Colonic mucosa (tissue), 4 donors: ENCODE data around the gene TTC7B. TPM values are rescaled to one million over a fixed set of nuclear protein-coding genes. Genes with fewer than 3 reads are reported as not detected.

ENCODE experiments used
- DNase-seq: peaks from one replicate; pipeline ENCODE4 v3.0.0-alpha.2; 2020
- H3K27ac ChIP-seq: fragments of 200-600 bp; one replicate; pipeline ENCODE4 v1.8.0; 2021
- H3K27me3 ChIP-seq: fragments of 200-600 bp; one replicate; pipeline ENCODE4 v1.8.0; 2021
- H3K36me3 ChIP-seq: fragments of 200-600 bp; one replicate; pipeline ENCODE4 v1.8.0; 2021
- H3K4me1 ChIP-seq: fragments of 200-600 bp; one replicate; pipeline ENCODE4 v1.8.0; 2021; ENCODE audit warnings: mild to moderate bottlenecking
- H3K4me3 ChIP-seq: fragments of 200-600 bp; one replicate; pipeline ENCODE4 v1.8.0; 2021
- H3K9ac ChIP-seq, 2 donors: one replicate each; pipeline ENCODE4 v1.7.0; 2013; ENCODE audit warnings: control low read depth in 2 of 2, low read depth in 2 of 2, low read length in 2 of 2
- H3K9me3 ChIP-seq: fragments of 200-600 bp; one replicate; pipeline ENCODE4 v1.8.0; 2021
- intact Hi-C: fragments of 100-400 bp; cut with DNase I; formaldehyde crosslinking; loops from one replicate; pipeline ENCODE4 v1.14.1; 2022
- total RNA-seq, 2 donors: library from RNA; stranded (reverse); fragmentation: NEBNext Ultra II Directional in 1 of 2; extraction: Animal tissue kit (Norgen Biotek cat#: 25700) in 1 of 2; gene quantifications; one replicate each; pipeline ENCODE4 v1.2.1, GENCODE V29; 2021
- TF ChIP-seq, protein P1 (sequence below): fragments of 200-600 bp; IDR thresholded peaks from one replicate; pipeline ENCODE4 v1.8.0; 2022; ENCODE audit warnings: antibody characterized with exemption, mild to moderate bottlenecking
- donor health status: healthy.
- donor health status: DM: no; HTN: no; CAD: no.
- donor health status: DM: no; HTN: no; CAD: no.

Gene TTC7B
- total RNA-seq, 2 donors from 2014 or later: 3.3 to 11.8 TPM

DNA sequence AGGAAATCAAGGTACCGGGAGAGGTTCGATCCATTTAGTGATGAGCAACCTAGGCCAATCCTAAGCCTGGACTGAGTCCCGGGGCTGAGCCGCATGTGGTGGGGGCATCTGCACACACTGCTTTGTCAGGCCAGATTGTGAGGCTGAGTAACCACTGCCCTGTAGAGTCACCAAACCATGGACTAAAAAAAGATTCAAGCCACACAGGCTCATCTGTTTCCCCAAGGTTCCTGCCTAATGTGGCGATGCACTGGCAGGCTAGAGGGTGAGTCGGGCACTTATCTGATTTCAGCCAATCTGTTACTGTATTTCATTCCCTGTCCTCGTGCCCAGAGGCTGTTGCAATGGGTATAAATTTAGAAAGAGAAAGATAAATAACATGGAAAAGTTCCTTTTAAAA lies 140.8 kb downstream of the TTC7B start:
- no peaks in the 10 kb centered on the region for H3K4me1 ChIP-seq
- no peak overlapping the region for H3K27ac ChIP-seq
- H3K4me3 ChIP-seq: no peak overlapping the region
- H3K9me3 ChIP-seq: no peaks in the 10 kb centered on the region
- TF ChIP-seq, protein P1, sequence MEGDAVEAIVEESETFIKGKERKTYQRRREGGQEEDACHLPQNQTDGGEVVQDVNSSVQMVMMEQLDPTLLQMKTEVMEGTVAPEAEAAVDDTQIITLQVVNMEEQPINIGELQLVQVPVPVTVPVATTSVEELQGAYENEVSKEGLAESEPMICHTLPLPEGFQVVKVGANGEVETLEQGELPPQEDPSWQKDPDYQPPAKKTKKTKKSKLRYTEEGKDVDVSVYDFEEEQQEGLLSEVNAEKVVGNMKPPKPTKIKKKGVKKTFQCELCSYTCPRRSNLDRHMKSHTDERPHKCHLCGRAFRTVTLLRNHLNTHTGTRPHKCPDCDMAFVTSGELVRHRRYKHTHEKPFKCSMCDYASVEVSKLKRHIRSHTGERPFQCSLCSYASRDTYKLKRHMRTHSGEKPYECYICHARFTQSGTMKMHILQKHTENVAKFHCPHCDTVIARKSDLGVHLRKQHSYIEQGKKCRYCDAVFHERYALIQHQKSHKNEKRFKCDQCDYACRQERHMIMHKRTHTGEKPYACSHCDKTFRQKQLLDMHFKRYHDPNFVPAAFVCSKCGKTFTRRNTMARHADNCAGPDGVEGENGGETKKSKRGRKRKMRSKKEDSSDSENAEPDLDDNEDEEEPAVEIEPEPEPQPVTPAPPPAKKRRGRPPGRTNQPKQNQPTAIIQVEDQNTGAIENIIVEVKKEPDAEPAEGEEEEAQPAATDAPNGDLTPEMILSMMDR: no peak
- no peak overlapping the region for H3K9ac ChIP-seq
- H3K27me3 ChIP-seq: no peaks in the 10 kb centered on the region
- H3K36me3 ChIP-seq: no peaks in the 10 kb centered on the region
- no peak for DNase-seq
- intact Hi-C loops: no loop called here

DNA sequence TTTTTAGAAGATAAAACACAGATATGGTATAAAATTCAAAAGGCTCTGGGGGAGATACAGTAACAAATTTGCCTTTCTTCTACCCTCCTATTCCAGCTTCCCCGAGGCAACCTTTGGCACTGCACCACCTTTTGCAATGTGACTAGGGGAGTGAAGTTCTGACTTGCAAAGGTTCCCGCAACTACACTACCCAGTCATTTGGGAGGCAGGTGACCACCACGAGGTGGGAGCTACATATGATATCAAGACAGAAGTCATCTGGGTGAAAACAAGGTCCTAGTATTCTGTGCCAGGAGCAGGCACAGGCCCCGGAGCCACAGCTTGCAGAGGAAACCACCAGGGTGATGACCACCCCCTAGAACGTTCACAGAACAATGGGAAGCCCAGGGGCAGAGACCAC lies 141.5 kb downstream of the TTC7B start:
- no peaks in the 10 kb centered on the region for H3K27me3 ChIP-seq
- no peak overlapping the region for H3K9ac ChIP-seq
- no peak overlapping the region for H3K4me3 ChIP-seq
- no peaks in the 10 kb centered on the region for H3K9me3 ChIP-seq
- DNase-seq: no peak
- intact Hi-C loops: no loop called here
- no peak overlapping the region for H3K27ac ChIP-seq
- no peaks in the 10 kb centered on the region for H3K4me1 ChIP-seq
- H3K36me3 ChIP-seq: no peaks in the 10 kb centered on the region
- TF ChIP-seq, protein P1: no peak

DNA sequence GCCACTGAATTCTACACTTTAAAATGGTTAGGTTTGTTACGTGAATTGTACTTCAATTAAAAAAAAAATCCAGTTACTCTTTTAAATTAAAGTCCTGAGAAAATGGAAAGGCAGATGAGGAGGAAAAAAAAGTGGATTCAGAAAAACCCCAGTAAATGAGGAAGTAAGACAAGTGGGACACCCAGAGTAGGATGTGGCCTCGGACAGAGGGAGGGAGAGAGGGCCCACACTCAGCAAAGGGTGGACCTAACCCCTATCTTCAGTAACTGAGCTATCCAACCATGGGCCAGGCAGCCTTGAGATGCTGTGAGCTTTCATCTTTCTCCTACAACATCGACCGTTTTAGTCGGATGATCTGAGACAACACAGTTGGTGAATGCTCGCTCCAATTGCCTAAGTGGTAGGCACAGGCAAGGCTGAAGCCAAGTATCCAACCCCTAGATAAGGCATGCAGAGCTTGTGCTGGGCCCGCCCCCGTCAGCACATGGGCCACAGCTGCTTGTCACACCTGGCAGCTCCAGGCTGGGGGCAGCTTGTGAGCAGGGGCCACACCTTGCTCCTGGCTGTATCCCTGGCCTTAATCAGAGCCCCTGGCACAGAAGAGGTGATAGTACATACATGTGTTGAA lies 142.1 kb downstream of the TTC7B start:
- Histone ChIP-seq H3K4me1 (no peaks in the 10 kb centered on the region), H3K9ac (no peak overlapping the region), H3K4me3 (no peak overlapping the region), H3K36me3 (no peaks in the 10 kb centered on the region), H3K27me3 (no peaks in the 10 kb centered on the region), H3K9me3 (no peaks in the 10 kb centered on the region), H3K27ac (no peak overlapping the region)
- TF ChIP-seq, protein P1: no peak
- no peak for DNase-seq
- intact Hi-C loops: no loop called here

DNA sequence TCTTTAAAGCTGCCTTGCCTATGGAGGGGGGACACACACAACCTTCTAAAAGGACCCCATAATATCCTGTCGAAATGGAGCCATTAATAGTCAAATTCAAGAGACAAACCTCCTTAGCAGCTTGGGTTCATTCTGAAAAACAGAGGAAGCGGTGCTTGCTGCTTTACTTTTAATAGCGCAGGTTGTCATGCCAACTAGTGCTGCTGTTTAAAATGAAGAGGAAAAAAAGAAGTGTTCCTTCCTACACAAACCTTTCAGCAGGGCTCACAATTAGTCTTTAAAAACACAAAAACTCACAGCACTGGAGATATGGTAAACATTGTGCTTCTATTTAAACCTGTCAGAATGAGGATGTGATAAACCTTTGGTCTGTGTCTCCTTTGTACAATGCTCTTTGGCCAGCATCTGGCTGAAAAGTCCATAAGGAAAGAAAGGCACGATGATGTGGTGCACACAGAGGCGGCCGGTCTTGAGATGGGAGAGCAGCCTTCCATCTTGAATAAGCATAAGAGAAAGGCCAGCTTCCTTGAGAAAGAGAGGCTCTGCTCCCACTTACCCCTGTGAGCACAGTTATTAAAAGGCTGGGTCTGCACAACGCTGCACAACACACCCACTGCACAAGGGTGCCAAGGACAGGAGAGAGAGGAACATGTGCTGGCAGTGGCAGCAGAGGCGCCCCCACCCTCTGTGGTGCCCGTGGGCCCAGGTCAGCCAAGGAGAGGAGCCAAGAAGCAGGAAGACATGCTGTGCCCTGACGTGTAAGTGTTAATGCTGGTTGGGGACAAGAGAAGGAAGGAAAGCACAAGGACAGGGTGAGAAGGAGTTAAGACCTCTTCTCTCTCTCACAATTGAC lies 144.6 kb downstream of the TTC7B start:
- DNase-seq: no peak
- H3K27ac ChIP-seq: no peak overlapping the region
- intact Hi-C loops: no loop called here

DNA sequence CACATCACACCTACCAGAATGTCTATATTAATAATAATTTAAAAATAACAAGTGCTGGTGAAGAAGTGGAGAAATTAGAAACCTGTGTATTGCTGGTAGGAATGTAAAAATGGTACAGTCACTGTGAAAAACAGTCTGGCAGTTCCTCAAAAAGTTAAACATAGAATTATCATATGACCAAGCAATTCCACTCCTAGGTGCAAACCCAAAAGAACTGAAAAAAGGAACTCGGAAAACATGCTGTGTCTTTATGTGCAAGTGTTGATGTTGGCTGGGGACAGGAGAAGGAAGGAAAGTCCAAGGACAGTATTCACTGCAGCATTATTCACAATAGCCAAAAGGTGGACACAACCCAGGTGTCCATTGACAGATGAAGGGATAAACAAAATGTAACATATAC lies 146.5 kb downstream of the TTC7B start:
- Histone ChIP-seq H3K36me3 (no peaks in the 10 kb centered on the region), H3K4me3 (no peak overlapping the region), H3K27ac (no peak overlapping the region), H3K4me1 (no peaks in the 10 kb centered on the region), H3K9me3 (no peaks in the 10 kb centered on the region), H3K27me3 (no peaks in the 10 kb centered on the region), H3K9ac (no peak overlapping the region)
- intact Hi-C loops: no loop called here
- TF ChIP-seq, protein P1: no peak
- DNase-seq: no peak

More for the DNA sequence above, 144.6 kb downstream of the TTC7B start:
- Histone ChIP-seq H3K4me3 (no peak overlapping the region), H3K9ac (no peak overlapping the region), H3K27me3 (no peaks in the 10 kb centered on the region), H3K36me3 (no peaks in the 10 kb centered on the region), H3K9me3 (no peaks in the 10 kb centered on the region), H3K4me1 (no peaks in the 10 kb centered on the region)
- TF ChIP-seq, protein P1: no peak
